Smooth muscle cell (in vitro differentiated cells): ENCODE data around the gene ARL5A. TPM values are rescaled to one million over a fixed set of nuclear protein-coding genes. Genes with fewer than 3 reads are reported as not detected.

Source experiments
- DNase-seq: peaks from one replicate; lab custom pipeline; 2025; ENCODE audit not compliant: unreplicated experiment; lab: John Stamatoyannopoulos, UW
- H2AFZ ChIP-seq: fragments of 200-600 bp; sonication (generic); 2 replicates; pipeline ENCODE4 v1.6.0; 2016; ENCODE audit warnings: antibody characterized with exemption, low read depth, mild to moderate bottlenecking
- H3F3A ChIP-seq: fragments of 200-600 bp; sonication (generic); 2 replicates; pipeline ENCODE4 v1.6.0; 2017; ENCODE audit warnings: antibody characterized with exemption, low read depth
- H3K27ac ChIP-seq: fragments of 200-600 bp; sonication (generic); 2 replicates; pipeline ENCODE4 v1.5.1; 2016; ENCODE audit warnings: low read depth, mild to moderate bottlenecking
- H3K27me3 ChIP-seq: fragments of 200-600 bp; sonication (generic); 2 replicates; pipeline ENCODE4 v1.6.1; 2016; ENCODE audit warnings: low read depth, mild to moderate bottlenecking
- H3K36me3 ChIP-seq: fragments of 200-600 bp; sonication (generic); 2 replicates; pipeline ENCODE4 v1.5.1; 2016; ENCODE audit warnings: low read depth
- H3K4me1 ChIP-seq: fragments of 200-600 bp; sonication (generic); 2 replicates; pipeline ENCODE4 v1.5.1; 2016; ENCODE audit warnings: low read depth
- H3K4me2 ChIP-seq: fragments of 200-600 bp; sonication (generic); 2 replicates; pipeline ENCODE4 v1.6.0; 2016; ENCODE audit warnings: mild to moderate bottlenecking
- H3K4me3 ChIP-seq: fragments of 200-600 bp; sonication (generic); 2 replicates; pipeline ENCODE4 v1.5.1; 2016; ENCODE audit warnings: mild to moderate bottlenecking
- H3K79me2 ChIP-seq: fragments of 200-600 bp; sonication (generic); 2 replicates; pipeline ENCODE4 v1.6.0; 2016; ENCODE audit warnings: low read depth, mild to moderate bottlenecking
- H3K9ac ChIP-seq: fragments of 200-600 bp; sonication (generic); 2 replicates; pipeline ENCODE4 v1.6.0; 2016; ENCODE audit warnings: low read depth
- H3K9me3 ChIP-seq: fragments of 200-600 bp; sonication (generic); replicated peaks from 2 replicates; pipeline ENCODE4 v1.5.1; 2016; ENCODE audit warnings: low read depth
- H4K20me1 ChIP-seq: fragments of 200-600 bp; sonication (generic); 2 replicates; pipeline ENCODE4 v1.6.0; 2016; ENCODE audit warnings: low read depth
- WGBS: methylation state at CpG from one replicate; pipeline ENCODE4 v1.1.7; 2016; ENCODE audit warnings: low lambda C conversion rate; 5-methylcytosine and 5-hydroxymethylcytosine counted together
- polyA plus RNA-seq: library from polyadenylated mRNA; unstranded; fragments of >200 nt; fragmentation: Nextera tagmentation; extraction: Ambion mirVana; gene quantifications from 2 replicates; pipeline ENCODE4 v1.2.1, GENCODE V29; 2016
- total RNA-seq: library from RNA; depleted of rRNA; stranded (reverse); fragments of >200 nt; gene quantifications from 2 replicates; pipeline ENCODE4 v1.2.3, GENCODE V29; 2014
- TF ChIP-seq, protein P1 (sequence below): fragments of 200-600 bp; sonication (generic); IDR thresholded peaks from 2 replicates; pipeline ENCODE4 v1.5.1; 2017; ENCODE audit warnings: borderline replicate concordance, mild to moderate bottlenecking, antibody characterized with exemption; ENCODE audit not compliant: insufficient read depth, poor library complexity, severe bottlenecking

Gene ARL5A
- total and polyA plus RNA-seq, 2 experiments from 2014 or later = 24.2 to 81.2 TPM

DNA sequence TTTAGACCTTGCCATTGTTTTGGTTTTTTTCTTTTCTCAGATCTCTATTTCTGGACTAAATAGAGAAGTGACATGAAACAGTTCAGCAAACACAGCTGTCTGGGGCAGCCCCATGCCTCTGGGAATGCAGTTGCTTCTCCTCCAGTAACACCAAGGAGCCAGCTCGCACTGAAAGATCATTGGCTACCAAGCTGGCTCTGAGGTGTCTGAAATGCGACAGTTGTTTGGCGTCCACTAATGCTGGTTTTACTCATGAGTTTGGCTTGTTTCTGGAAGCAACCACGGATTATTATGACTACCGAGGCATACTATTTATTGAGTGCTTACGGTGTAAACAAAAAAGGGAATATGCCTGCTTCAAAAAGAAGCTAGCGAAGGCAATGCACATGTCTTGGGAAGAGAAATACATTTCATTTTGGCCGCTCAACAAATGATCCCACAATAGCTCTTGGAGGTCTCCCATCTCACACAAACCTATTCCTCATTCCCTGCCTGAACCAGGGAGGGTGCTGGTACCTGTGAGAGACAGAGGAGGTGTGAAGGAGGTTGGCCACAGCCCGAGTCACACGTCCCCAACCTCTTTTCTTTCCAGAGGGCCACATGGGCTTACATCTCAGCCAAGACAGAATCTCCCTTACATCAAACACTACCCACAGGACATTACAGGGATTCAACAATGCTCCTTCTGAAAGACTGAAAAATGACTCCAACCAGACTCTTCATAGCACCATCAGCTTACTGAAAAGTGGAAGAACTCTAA is 56.4 kb downstream of the ARL5A start:
- no peaks in the 10 kb centered on the region for H3K27me3 ChIP-seq
- peak overlapping the region; percentile 13 for H3K4me2 ChIP-seq
- H4K20me1 ChIP-seq = no peaks in the 10 kb centered on the region
- H3K79me2 ChIP-seq = no peaks in the 10 kb centered on the region
- H3K9ac ChIP-seq = peak overlapping the region; percentile 85
- 38% methylated on average over 10 of the region's 10 CpGs for whole genome bisulfite sequencing
- peaks cover 25% of the 10 kb centered on the region for H3K4me1 ChIP-seq
- H3F3A ChIP-seq = peaks cover 15% of the 10 kb centered on the region
- H3K36me3 ChIP-seq = no peaks in the 10 kb centered on the region
- H3K4me3 ChIP-seq = no peak overlapping the region
- no peak for DNase-seq
- H3K9me3 ChIP-seq = no peaks in the 10 kb centered on the region
- peak overlapping the region; percentile 99 for H3K27ac ChIP-seq
- TF ChIP-seq, protein P1, sequence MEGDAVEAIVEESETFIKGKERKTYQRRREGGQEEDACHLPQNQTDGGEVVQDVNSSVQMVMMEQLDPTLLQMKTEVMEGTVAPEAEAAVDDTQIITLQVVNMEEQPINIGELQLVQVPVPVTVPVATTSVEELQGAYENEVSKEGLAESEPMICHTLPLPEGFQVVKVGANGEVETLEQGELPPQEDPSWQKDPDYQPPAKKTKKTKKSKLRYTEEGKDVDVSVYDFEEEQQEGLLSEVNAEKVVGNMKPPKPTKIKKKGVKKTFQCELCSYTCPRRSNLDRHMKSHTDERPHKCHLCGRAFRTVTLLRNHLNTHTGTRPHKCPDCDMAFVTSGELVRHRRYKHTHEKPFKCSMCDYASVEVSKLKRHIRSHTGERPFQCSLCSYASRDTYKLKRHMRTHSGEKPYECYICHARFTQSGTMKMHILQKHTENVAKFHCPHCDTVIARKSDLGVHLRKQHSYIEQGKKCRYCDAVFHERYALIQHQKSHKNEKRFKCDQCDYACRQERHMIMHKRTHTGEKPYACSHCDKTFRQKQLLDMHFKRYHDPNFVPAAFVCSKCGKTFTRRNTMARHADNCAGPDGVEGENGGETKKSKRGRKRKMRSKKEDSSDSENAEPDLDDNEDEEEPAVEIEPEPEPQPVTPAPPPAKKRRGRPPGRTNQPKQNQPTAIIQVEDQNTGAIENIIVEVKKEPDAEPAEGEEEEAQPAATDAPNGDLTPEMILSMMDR = no peak
- no peak overlapping the region for H2AFZ ChIP-seq

DNA sequence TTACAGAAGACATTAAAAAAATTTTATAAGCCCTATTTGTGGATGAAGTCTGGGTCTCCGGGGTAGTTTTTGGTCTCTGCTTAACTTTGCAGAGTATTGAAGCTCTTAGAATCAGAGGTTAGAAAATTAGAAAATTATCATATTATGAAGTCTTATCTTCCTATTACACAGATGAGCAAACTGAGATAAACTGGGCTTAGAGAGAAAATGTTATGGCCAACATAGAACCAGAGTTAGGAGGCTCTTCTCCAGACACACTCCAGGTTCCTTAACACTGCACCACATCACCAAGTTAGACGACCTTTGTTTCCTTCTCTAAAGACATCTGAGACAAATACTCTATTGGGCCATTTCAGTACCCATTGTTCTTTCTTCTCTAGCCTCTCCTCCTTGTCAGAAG is 57.2 kb downstream of the ARL5A start:
- Histone ChIP-seq H2AFZ (no peak overlapping the region), H3K79me2 (no peaks in the 10 kb centered on the region), H3K36me3 (no peaks in the 10 kb centered on the region), H4K20me1 (no peaks in the 10 kb centered on the region), H3K9me3 (no peaks in the 10 kb centered on the region), H3K9ac (peak overlapping the region; percentile 58), H3K4me3 (no peak overlapping the region), H3F3A (peaks cover 15% of the 10 kb centered on the region), H3K4me1 (peaks cover 32% of the 10 kb centered on the region), H3K27ac (peak overlapping the region; percentile 99), H3K4me2 (peak overlapping the region; percentile 13), H3K27me3 (no peaks in the 10 kb centered on the region)
- TF ChIP-seq, protein P1 = no peak
- 100% methylated on average over 2 of the region's 2 CpGs for WGBS
- no peak for DNase-seq

DNA sequence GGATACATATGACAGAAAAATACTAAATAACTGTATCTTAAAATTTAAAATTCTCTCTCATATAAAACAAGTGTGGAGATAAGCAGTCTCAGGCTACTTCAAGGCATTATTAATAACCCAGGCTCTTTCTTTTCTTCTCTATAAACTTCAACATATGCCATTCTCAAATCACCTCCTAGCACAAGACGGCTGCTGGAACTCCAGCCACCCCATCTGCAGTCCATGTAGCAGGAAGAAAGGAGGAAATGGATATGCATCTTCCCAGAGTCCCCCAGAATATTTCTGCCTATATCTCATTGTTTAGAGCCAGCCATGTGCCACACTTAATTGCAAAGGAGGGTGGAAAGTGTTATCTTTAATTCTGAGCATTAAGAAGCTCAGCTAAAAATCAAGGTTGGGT is 58.6 kb downstream of the ARL5A start:
- peaks cover 15% of the 10 kb centered on the region for H3F3A ChIP-seq
- H3K27ac ChIP-seq = no peak overlapping the region
- H4K20me1 ChIP-seq = no peaks in the 10 kb centered on the region
- no peak for DNase-seq
- H3K9ac ChIP-seq = no peak overlapping the region
- no peaks in the 10 kb centered on the region for H3K79me2 ChIP-seq
- TF ChIP-seq, protein P1 = no peak
- no peak overlapping the region for H3K4me3 ChIP-seq
- no peak overlapping the region for H3K4me2 ChIP-seq
- 92% methylated on average over 1 of the region's 1 CpG for WGBS
- no peak overlapping the region for H2AFZ ChIP-seq
- H3K4me1 ChIP-seq = peaks cover 36% of the 10 kb centered on the region
- no peaks in the 10 kb centered on the region for H3K36me3 ChIP-seq
- H3K27me3 ChIP-seq = no peaks in the 10 kb centered on the region
- no peaks in the 10 kb centered on the region for H3K9me3 ChIP-seq

DNA sequence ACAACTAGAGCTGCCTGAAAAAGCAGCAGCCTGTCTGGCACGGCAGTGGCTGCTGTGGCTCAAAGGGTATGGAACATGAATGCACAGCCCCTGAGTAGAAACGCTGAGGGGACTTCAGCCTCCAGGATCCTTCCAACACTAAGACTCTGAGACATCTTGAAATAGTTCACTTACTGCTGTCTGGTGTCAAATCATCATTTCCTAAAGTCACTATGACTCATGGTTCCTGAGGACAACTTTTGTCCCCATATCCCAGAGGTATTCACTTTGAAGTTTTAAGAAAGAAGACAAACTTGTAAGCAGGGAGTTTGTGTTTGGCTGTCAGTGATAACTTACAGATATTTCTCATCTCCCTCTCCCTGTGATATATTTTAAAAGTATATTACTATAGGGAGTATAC is 60.7 kb downstream of the ARL5A start:
- no peaks in the 10 kb centered on the region for H3K27me3 ChIP-seq
- peak overlapping the region; percentile 78 for H3K27ac ChIP-seq
- no peak overlapping the region for H2AFZ ChIP-seq
- no peak overlapping the region for H3K4me3 ChIP-seq
- WGBS = 18% methylated on average over 2 of the region's 2 CpGs
- peaks cover 24% of the 10 kb centered on the region for H3K4me1 ChIP-seq
- no peaks in the 10 kb centered on the region for H4K20me1 ChIP-seq
- H3K9me3 ChIP-seq = no peaks in the 10 kb centered on the region
- H3F3A ChIP-seq = peaks cover 8% of the 10 kb centered on the region
- TF ChIP-seq, protein P1 = no peak
- H3K9ac ChIP-seq = peak overlapping the region; percentile 1
- H3K4me2 ChIP-seq = peak overlapping the region; percentile 58
- no peaks in the 10 kb centered on the region for H3K36me3 ChIP-seq
- DNase-seq = no peak
- H3K79me2 ChIP-seq = no peaks in the 10 kb centered on the region
